ENCODE results near the gene ANXA2.

GRCh38 chr15:60320365-60320764 lies 77.4 kb downstream of the ANXA2 start:
- TF ChIP-seq EZH2 (IDR thresholded peaks at IDR 0.05; ENCODE audit: borderline replicate concordance, insufficient read depth, low read depth, low read length, poor library complexity, severe bottlenecking) (no peak), CTCF (IDR thresholded peaks at IDR 0.05) (no peak)
